Activated naive CD8-positive, alpha-beta T cell treated with anti-CD3 and anti-CD28 coated beads for 36 hours (primary cell): ENCODE measurements around the gene ITPKC. TPM values are rescaled to one million over a fixed set of nuclear protein-coding genes. Genes with fewer than 3 reads are reported as not detected.
A peak's percentile ranks its signal among the peaks of the same experiment; 100 is the strongest.

Experiments used
- DNase-seq: peaks from one replicate; pipeline ENCODE4 v3.0.0; 2021
- H3K27ac Mint-ChIP-seq: one replicate; pipeline ENCODE4 v1.8.0; 2022; ENCODE audit warnings: mild to moderate bottlenecking, moderate library complexity, mixed read lengths
- H3K27me3 Mint-ChIP-seq: one replicate; pipeline ENCODE4 v1.8.0; 2022; ENCODE audit warnings: mild to moderate bottlenecking, mixed read lengths
- H3K36me3 Mint-ChIP-seq: one replicate; pipeline ENCODE4 v1.8.0; 2021; ENCODE audit warnings: mild to moderate bottlenecking, mixed read lengths
- H3K4me1 Mint-ChIP-seq: one replicate; pipeline ENCODE4 v1.8.0; 2021; ENCODE audit warnings: mixed read lengths
- H3K4me3 Mint-ChIP-seq: one replicate; pipeline ENCODE4 v1.8.0; 2022; ENCODE audit warnings: mild to moderate bottlenecking, moderate library complexity, mixed read lengths
- H3K9me3 Mint-ChIP-seq: one replicate; pipeline ENCODE4 v1.8.0; 2022; ENCODE audit warnings: mixed read lengths
- total RNA-seq, 2 experiments: library from RNA; stranded (reverse); gene quantifications; one replicate each; pipeline ENCODE4 v1.2.3, GENCODE V29; 2021

The ITPKC gene
- total RNA-seq, 2 experiments from 2014 or later, result 3.8 to 4.1 TPM

- DNase-seq, result no peak
- Mint-ChIP-seq H3K4me1 (no peaks in the 10 kb centered on the region), H3K27me3 (no peaks in the 10 kb centered on the region), H3K4me3 (no peak overlapping the region), H3K36me3 (peaks cover 13% of the 10 kb centered on the region), H3K9me3 (no peaks in the 10 kb centered on the region), H3K27ac (peak overlapping the region; percentile 27)
These were observed 22.3 kb downstream of the ITPKC start for GRCh38 chr19:40739030-40739839.

- no peaks in the 10 kb centered on the region for H3K27me3 Mint-ChIP-seq
- no peak for DNase-seq
- H3K4me3 Mint-ChIP-seq, result no peak overlapping the region
- no peaks in the 10 kb centered on the region for H3K9me3 Mint-ChIP-seq
- H3K27ac Mint-ChIP-seq, result no peak overlapping the region
- peaks cover 12% of the 10 kb centered on the region for H3K36me3 Mint-ChIP-seq
- H3K4me1 Mint-ChIP-seq, result no peaks in the 10 kb centered on the region
These were observed 23.2 kb downstream of the ITPKC start for GRCh38 chr19:40739871-40740703.

- no peak overlapping the region for H3K4me3 Mint-ChIP-seq
- H3K4me1 Mint-ChIP-seq, result no peaks in the 10 kb centered on the region
- peaks cover 5% of the 10 kb centered on the region for H3K36me3 Mint-ChIP-seq
- no peaks in the 10 kb centered on the region for H3K9me3 Mint-ChIP-seq
- H3K27me3 Mint-ChIP-seq, result no peaks in the 10 kb centered on the region
- no peak overlapping the region for H3K27ac Mint-ChIP-seq
- DNase-seq, result no peak
These were observed 23.8 kb downstream of the ITPKC start for GRCh38 chr19:40740747-40741146.

GRCh38 chr19:40741527-40742390 is 24.8 kb downstream of the ITPKC start:
- peaks cover 4% of the 10 kb centered on the region for H3K36me3 Mint-ChIP-seq
- H3K4me3 Mint-ChIP-seq, result no peak overlapping the region
- H3K27ac Mint-ChIP-seq, result no peak overlapping the region

GRCh38 chr19:40742477-40742876 is 25.6 kb downstream of the ITPKC start:
- Mint-ChIP-seq H3K36me3 (peaks cover 4% of the 10 kb centered on the region), H3K27ac (no peak overlapping the region), H3K4me1 (no peaks in the 10 kb centered on the region), H3K9me3 (no peaks in the 10 kb centered on the region), H3K27me3 (no peaks in the 10 kb centered on the region), H3K4me3 (no peak overlapping the region)
- DNase-seq, result no peak

More at GRCh38 chr19:40741527-40742390, 24.8 kb downstream of the ITPKC start:
- Mint-ChIP-seq H3K4me1 (no peaks in the 10 kb centered on the region), H3K27me3 (no peaks in the 10 kb centered on the region), H3K9me3 (no peaks in the 10 kb centered on the region)
- DNase-seq, result no peak

- peaks cover 2% of the 10 kb centered on the region for H3K36me3 Mint-ChIP-seq
- DNase-seq, result no peak
- H3K4me1 Mint-ChIP-seq, result no peaks in the 10 kb centered on the region
- H3K9me3 Mint-ChIP-seq, result no peaks in the 10 kb centered on the region
- no peak overlapping the region for H3K27ac Mint-ChIP-seq
- no peak overlapping the region for H3K4me3 Mint-ChIP-seq
- no peaks in the 10 kb centered on the region for H3K27me3 Mint-ChIP-seq
These were observed 26.0 kb downstream of the ITPKC start for GRCh38 chr19:40742886-40743285.

GRCh38 chr19:40743926-40744325 is 27.0 kb downstream of the ITPKC start:
- no peak for DNase-seq
- Mint-ChIP-seq H3K27me3 (no peaks in the 10 kb centered on the region), H3K36me3 (peaks cover 2% of the 10 kb centered on the region), H3K27ac (no peak overlapping the region), H3K4me3 (no peak overlapping the region), H3K4me1 (no peaks in the 10 kb centered on the region), H3K9me3 (no peaks in the 10 kb centered on the region)

GRCh38 chr19:40744554-40745401 is 27.9 kb downstream of the ITPKC start:
- Mint-ChIP-seq H3K9me3 (no peaks in the 10 kb centered on the region), H3K27me3 (no peaks in the 10 kb centered on the region), H3K36me3 (peaks cover 5% of the 10 kb centered on the region), H3K4me3 (no peak overlapping the region), H3K4me1 (peaks cover 4% of the 10 kb centered on the region), H3K27ac (no peak overlapping the region)
- DNase-seq, result peak; percentile 42

- H3K4me1 Mint-ChIP-seq, result peaks cover 10% of the 10 kb centered on the region
- peaks cover 8% of the 10 kb centered on the region for H3K36me3 Mint-ChIP-seq
- DNase-seq, result no peak
- no peak overlapping the region for H3K4me3 Mint-ChIP-seq
- no peaks in the 10 kb centered on the region for H3K9me3 Mint-ChIP-seq
- no peak overlapping the region for H3K27ac Mint-ChIP-seq
- H3K27me3 Mint-ChIP-seq, result no peaks in the 10 kb centered on the region
These were observed 28.5 kb downstream of the ITPKC start for GRCh38 chr19:40745402-40745780.

GRCh38 chr19:40747536-40747935 is 30.6 kb downstream of the ITPKC start:
- Mint-ChIP-seq H3K4me3 (no peak overlapping the region), H3K4me1 (peaks cover 16% of the 10 kb centered on the region), H3K36me3 (peaks cover 23% of the 10 kb centered on the region), H3K27ac (no peak overlapping the region), H3K27me3 (no peaks in the 10 kb centered on the region), H3K9me3 (peaks cover under 1% of the 10 kb centered on the region)
- DNase-seq, result no peak

GRCh38 chr19:40750058-40750873 is 33.4 kb downstream of the ITPKC start, which contains the start of gene ACTMAP:
Gene ACTMAP, minus strand, starts transcription at chr19:40750477. Its CDS starts 674 bp downstream, at chr19:40749803.
- Mint-ChIP-seq H3K4me3 (peak within 1 kb of the TSS; percentile 100), H3K9me3 (peaks cover 3% of the 10 kb centered on the region), H3K36me3 (peaks cover 45% of the 10 kb centered on the region), H3K27me3 (no peaks in the 10 kb centered on the region), H3K27ac (peak within 1 kb of the TSS; percentile 100), H3K4me1 (peaks cover 30% of the 10 kb centered on the region)
- DNase-seq, result peak; percentile 99

- peak; percentile 95 for DNase-seq
- Mint-ChIP-seq H3K4me1 (peaks cover 37% of the 10 kb centered on the region), H3K4me3 (peak within 1 kb of the TSS; percentile 100), H3K9me3 (peaks cover 3% of the 10 kb centered on the region), H3K27ac (peak within 1 kb of the TSS; percentile 100), H3K27me3 (no peaks in the 10 kb centered on the region), H3K36me3 (peaks cover 52% of the 10 kb centered on the region)
These were observed 34.1 kb downstream of the ITPKC start, which contains the start of gene SNRPA for GRCh38 chr19:40750874-40751537. Gene SNRPA, plus strand, starts transcription at chr19:40751203. Its CDS starts 206 bp downstream, at chr19:40751409.
